Cardiac fibroblast (primary cell): ENCODE results near the gene COG8.

Experiments used
- DNase-seq, 2 donors: peaks; one replicate each; pipeline versions ENCODE4 v3.0.0 to v3.0.0-alpha.2; 2010; ENCODE audit warnings: low read depth in 2 of 2
- H3K4me3 ChIP-seq, 2 donors: replicated peaks in 1 of 2; 1 replicate in 1 of 2; 2 replicates in 1 of 2; pipeline ENCODE4 v1.5.1; 2011; ENCODE audit warnings: low read depth in 2 of 2, low read length in 2 of 2, mild to moderate bottlenecking in 2 of 2, moderate library complexity in 1 of 2
- CTCF ChIP-seq: IDR thresholded peaks from one replicate; pipeline ENCODE4 v1.5.1; 2011; ENCODE audit warnings: low read depth, mild to moderate bottlenecking, low read length, inconsistent platforms

COG8 gene

GRCh38 chr16:69315486-69316311 lies 23.7 kb downstream of the COG8 start:
- no peak overlapping the region for H3K4me3 ChIP-seq
- no peak for TF ChIP-seq CTCF

GRCh38 chr16:69314534-69314933 lies 24.8 kb downstream of the COG8 start:
- no peak for DNase-seq
- no peak for TF ChIP-seq CTCF
- no peak overlapping the region for H3K4me3 ChIP-seq

More at GRCh38 chr16:69315486-69316311, 23.7 kb downstream of the COG8 start:
- DNase-seq: no peak

GRCh38 chr16:69313469-69313868 lies 25.9 kb downstream of the COG8 start:
- TF ChIP-seq CTCF: no peak
- H3K4me3 ChIP-seq: no peak overlapping the region
- no peak for DNase-seq

GRCh38 chr16:69311533-69312387 lies 27.6 kb downstream of the COG8 start:
- peak overlapping the region; percentile 81 to 86 for H3K4me3 ChIP-seq
- DNase-seq: peak; percentile 24
- peak; percentile 7 for TF ChIP-seq CTCF

- H3K4me3 ChIP-seq: peak within 1 kb of the TSS; percentile 81 to 86
- DNase-seq: peak; percentile 96 to 98
- peak; percentile 77 for TF ChIP-seq CTCF
Measured at GRCh38 chr16:69310653-69311532, 28.5 kb downstream of the COG8 start, which contains the start of gene VPS4A. TSS of gene VPS4A (plus strand) at chr16:69311350. CDS start at chr16:69311512, 162 bp downstream.

GRCh38 chr16:69309316-69309715 lies 30.0 kb downstream of the COG8 start:
- DNase-seq: no peak
- no peak overlapping the region for H3K4me3 ChIP-seq
- no peak for TF ChIP-seq CTCF
